HG03097 (cell line): ENCODE results near the gene SASH3.
"Not testable (repeated sequence)": the region's sequence is repeated elsewhere in the genome, so short reads cannot be mapped to it uniquely, and the experiment has no call there.

Experiments used
- ATAC-seq: cut with Tn5 transposase; IDR thresholded peaks from one replicate; pipeline ENCODE4 v1.9.1; 2021; ENCODE audit not compliant: unreplicated experiment, low FRiP score

Gene SASH3

DNA sequence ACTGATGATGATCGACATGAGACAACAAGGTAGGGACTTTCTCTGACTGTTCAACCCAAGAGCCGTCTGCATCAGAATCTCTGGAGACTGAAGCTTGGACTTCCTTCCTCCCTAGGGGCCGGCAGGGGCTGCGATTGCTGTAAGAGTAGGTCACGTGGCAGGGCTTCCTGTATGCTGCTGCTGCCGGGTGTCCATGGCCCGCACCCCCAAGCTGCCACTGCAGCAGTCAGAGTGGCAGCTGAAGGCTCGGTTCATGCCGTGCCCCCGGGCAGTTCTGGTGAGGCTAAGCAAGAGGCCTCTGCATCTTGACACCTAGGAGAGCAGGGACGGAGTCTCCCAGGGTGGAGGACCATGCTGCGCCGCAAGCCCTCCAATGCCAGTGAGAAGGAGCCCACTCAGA, at the start of gene SASH3:
Gene SASH3, plus strand, starts transcription at position 203 of the 400 bp plus-strand sequence. Its CDS starts 149 bp downstream, at position 352.
- ATAC-seq = no peak

DNA sequence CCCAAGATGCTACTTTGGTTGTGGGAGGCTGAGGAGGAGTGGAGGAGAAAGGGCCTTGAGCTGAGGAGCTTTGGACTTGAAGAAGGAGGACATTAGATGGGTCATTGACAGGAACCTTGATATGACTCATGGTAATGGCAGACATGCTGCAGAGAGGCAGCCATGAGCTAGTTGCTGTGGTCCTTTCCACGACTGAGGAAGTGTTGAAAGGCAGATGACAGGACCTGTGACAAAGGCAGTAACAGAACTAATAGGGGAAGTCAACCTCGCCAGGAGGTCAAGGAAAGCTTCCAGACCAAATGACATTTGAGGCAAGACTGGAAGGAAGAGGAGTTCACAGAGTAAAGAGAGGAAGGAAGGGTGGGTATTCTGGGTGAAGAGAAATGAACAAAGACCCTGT, 48.5 kb upstream of the SASH3 start:
- no peak for ATAC-seq

DNA sequence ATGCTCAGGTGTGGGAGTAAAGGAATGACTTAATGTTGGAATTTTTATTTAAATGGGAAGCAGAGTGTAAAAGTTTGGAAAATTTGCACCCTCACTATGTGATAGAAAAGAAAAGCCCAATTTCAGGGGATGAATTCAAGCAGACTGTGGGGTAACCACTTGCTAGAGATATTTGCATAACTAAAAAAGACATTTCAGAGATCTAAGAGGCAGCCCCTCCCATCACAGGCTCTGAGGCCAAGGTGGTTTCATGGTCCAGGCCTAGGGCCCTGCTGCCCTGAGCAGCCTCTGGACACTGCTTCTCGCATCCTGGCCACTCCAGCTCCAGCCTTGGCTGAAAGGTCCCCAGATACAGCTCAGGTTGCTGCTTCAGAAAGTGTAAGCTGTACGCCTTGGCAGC, 46.9 kb upstream of the SASH3 start:
- no peak for ATAC-seq

DNA sequence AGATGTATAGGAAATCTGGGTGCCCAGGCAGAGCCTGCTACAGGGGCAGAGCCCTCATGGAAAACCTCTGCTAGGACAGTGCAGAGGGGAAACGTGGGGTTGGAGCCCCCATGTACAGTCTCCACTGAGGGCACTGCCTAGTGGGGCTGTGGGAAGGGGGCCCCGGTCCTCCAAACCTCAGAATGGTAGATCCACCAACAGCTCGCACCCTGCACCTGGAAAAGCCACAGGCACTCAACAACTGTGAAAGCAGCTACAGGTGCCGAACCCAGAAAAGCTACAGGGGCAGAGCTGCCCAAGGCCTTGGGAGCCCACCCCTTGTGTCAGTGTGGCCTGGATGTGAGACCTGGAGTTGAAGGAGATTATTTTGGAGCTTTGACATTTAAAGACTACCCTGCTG, 46.4 kb upstream of the SASH3 start:
- ATAC-seq = no peak

GRCh38 chrX:129736491-129736890, 43.3 kb upstream of the SASH3 start:
- ATAC-seq = no peak

DNA sequence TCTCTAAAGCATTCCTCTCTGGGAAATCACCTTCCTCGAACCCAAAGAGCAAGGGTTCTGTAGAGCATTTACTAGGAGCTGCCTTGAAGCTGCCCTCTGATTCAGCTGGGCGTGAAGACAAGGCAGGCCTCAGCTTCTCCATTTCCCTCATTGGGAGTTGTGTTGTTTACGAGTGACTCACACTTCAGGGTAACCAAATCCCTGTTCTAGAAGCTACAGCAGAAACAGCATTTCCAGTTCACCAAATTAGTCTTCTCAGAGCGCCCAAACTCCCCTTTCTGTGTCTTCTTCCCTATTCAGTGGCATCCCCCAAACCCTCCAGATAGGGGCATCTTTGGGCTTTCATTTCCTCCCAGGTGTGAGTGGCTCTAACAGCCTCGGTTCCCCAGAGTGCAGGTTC, 41.8 kb upstream of the SASH3 start:
- no peak for ATAC-seq

GRCh38 chrX:129738466-129739308, 41.1 kb upstream of the SASH3 start, which contains the start of gene XPNPEP2:
Gene XPNPEP2, plus strand, starts transcription at chrX:129738979. Its CDS starts 235 bp downstream, at chrX:129739214.
- ATAC-seq = no peak

DNA sequence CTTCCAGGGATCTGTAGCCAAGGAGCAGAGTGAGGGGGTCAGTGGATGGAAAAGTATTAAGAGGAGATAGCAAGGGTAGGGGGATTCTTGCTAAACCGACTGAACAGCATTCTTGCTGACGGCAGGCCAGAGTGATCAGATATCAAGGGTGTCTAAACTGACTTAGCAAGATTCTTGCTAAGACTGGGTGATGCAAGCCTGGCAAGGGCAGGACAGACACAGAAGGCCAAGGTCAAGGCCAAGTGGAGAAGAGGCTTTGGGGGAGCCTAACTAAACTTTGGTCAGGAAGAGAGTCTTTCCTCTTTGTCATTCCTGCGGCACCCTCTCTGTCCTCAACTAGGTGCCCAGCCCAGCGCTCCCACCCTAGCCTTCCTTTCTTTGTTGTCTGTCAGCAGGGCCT, 40.2 kb upstream of the SASH3 start:
- no peak for ATAC-seq

DNA sequence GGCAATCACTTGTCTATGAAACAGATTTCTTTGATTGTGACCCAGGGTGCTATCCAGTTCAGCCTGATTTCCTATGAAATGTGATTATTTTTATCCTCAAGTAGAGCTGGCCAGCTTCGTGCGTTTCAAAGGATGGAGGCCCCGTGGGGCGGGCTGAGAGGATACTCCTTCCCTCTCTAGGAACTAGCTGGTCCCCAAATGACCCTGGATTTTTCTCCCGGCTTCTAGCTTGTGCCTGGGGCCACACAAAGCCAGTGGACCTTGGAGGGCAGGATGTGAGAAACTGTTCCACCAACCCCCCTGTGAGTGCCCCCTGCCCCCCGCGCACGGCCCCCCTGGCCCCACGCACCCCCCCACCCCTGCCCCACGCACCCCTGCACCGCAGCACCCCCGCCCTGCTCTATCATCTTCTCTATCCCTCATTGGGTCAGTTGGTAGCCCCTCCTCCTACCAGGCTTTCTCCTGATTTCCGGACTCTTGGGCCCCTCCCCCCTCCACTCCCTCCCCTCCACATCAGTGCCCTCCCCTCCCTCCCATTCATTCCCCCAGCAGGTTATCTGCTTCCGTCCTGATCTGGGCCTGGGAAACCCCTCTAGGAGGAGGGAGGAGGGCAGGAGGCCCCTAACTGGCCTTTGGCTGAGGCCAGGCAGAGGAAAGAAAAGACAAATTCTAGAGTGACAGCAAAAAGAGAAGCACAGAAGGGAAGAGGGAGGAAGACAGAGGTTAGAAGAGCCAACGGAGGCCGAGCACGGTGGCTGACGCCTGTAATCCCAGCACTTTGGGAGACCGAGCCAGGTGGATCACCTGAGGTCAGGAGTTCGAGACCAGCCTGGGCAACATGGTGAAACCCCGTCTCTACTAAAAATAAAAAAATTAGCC, 37.6 kb upstream of the SASH3 start:
- no peak for ATAC-seq

DNA sequence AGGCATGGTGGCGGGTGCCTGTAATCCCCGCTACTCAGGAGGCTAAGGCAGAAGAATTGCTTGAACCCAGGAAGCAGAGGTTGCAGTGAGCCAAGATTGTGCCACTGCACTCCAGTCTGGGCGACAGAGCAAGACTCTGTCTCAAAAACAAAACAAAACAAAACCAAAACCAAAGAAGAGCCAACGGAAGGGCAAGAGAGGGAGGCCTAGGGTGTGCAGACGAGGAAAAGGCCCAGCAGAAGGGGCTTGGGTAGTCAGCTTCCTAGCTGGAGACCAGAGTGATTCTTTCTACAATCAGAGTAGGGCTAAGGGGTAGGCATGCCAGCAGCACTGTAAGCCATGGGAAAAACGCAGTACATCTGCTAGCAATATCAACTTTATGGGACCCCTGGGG, 37.0 kb upstream of the SASH3 start:
- ATAC-seq = not testable (repeated sequence)

GRCh38 chrX:129743821-129744220, 35.9 kb upstream of the SASH3 start:
- ATAC-seq = no peak

GRCh38 chrX:129744861-129745321, 34.9 kb upstream of the SASH3 start:
- ATAC-seq = no peak

DNA sequence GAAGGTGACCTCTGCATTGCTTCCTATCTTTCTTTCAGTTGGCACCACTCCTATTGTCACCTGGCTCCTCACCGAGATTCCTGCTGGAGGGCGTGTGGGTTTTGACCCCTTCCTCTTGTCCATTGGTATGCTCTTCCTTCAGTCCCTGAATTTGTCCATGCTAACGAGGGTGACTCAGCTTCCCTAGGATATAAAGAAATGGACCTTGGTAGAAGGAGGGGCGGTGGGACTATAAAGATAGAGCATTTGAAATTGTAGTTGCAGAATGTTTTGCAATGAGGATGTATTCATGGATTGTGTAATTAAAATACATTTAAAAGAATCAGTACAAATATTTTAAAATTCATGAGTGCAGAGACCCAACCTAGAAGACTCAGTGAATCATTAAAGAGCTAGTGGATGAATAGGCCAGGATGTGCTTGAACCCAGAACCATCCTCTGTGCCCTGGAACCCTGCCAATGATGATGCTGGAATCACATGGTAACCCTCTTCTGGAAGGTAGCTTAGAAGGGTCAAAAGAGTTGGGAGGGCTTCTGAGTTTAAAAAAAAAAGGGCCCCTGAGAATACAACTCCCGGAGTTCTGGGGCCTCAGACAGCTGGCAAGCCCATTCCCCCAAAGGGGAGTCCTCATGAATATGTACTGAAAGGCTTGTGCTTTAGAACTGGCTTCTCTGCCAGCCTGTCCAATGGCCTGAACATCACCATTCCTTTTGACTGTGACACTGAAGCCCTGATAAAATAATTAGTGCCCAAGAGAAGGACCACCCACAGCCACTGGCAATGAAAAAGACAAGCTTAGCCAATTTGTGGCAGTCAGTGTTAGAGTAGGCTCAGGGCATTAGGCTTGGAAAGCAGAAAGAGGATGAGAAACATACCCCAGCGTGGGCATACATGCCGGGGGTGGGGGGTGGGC, 32.9 kb upstream of the SASH3 start:
- ATAC-seq = no peak

GRCh38 chrX:129747533-129747932, 32.2 kb upstream of the SASH3 start:
- ATAC-seq = no peak

- ATAC-seq = no peak
Observed at GRCh38 chrX:129748305-129748704, 31.4 kb upstream of the SASH3 start.

- no peak for ATAC-seq
Observed at GRCh38 chrX:129749069-129749468, 30.7 kb upstream of the SASH3 start.

- ATAC-seq = no peak
Observed at GRCh38 chrX:129750971-129751370, 28.8 kb upstream of the SASH3 start.

GRCh38 chrX:129754056-129755024, 25.4 kb upstream of the SASH3 start:
- ATAC-seq = no peak
